ENCODE measurements around the gene DOCK3.

The DOCK3 gene

GRCh38 chr3:50644561-50644960 lies 30.2 kb upstream of the DOCK3 start:
- no peak for TF ChIP-seq CTCF (IDR thresholded peaks at IDR 0.05)

- TF ChIP-seq CTCF (IDR thresholded peaks at IDR 0.05) = no peak
Observed at GRCh38 chr3:50645378-50645777, 29.3 kb upstream of the DOCK3 start.

GRCh38 chr3:50648313-50648712 lies 26.4 kb upstream of the DOCK3 start:
- no peak for TF ChIP-seq CTCF (IDR thresholded peaks at IDR 0.05)

GRCh38 chr3:50648944-50649343 lies 25.8 kb upstream of the DOCK3 start:
- TF ChIP-seq CTCF (IDR thresholded peaks at IDR 0.05) = no peak

- no peak for TF ChIP-seq CTCF (IDR thresholded peaks at IDR 0.05)
Observed at GRCh38 chr3:50649451-50649931, 25.2 kb upstream of the DOCK3 start.

GRCh38 chr3:50650018-50650417 lies 24.7 kb upstream of the DOCK3 start:
- no peak for TF ChIP-seq CTCF (IDR thresholded peaks at IDR 0.05)

- TF ChIP-seq CTCF (IDR thresholded peaks at IDR 0.05) = no peak
Observed at GRCh38 chr3:50651445-50651844, 23.3 kb upstream of the DOCK3 start.

GRCh38 chr3:50651920-50652529 lies 22.7 kb upstream of the DOCK3 start:
- TF ChIP-seq CTCF (IDR thresholded peaks at IDR 0.05) = no peak
